Gastroesophageal sphincter (tissue), 4 donors: ENCODE measurements around the gene TAF4. TPM values are rescaled to one million over a fixed set of nuclear protein-coding genes. Genes with fewer than 3 reads are reported as not detected.

Source experiments
- ATAC-seq: fragments of 150-250 bp; one replicate; pipeline ENCODE4 v1.9.1; 2016; ENCODE audit warnings: mild to moderate bottlenecking, moderate library complexity
- H3K27ac ChIP-seq, 4 donors: fragments of 200-600 bp; sonication (generic) in 3 of 4; 1 replicate in 3 of 4; 2 replicates in 1 of 4; pipeline ENCODE4 v1.5.1; 2016 to 2019
- H3K27me3 ChIP-seq: fragments of 200-600 bp; sonication (generic); one replicate; pipeline ENCODE4 v1.5.1; 2019
- H3K36me3 ChIP-seq, 2 donors: fragments of 200-600 bp; sonication (generic); one replicate each; pipeline ENCODE4 v1.5.1; 2019; ENCODE audit warnings: control low read depth in 1 of 2
- H3K4me1 ChIP-seq, 3 donors: fragments of 200-600 bp; sonication (generic); 1 replicate in 2 of 3; 2 replicates in 1 of 3; pipeline ENCODE4 v1.5.1; 2016 to 2019; ENCODE audit warnings: control low read depth in 2 of 3
- H3K4me3 ChIP-seq, 2 donors: fragments of 200-600 bp; sonication (generic); one replicate each; pipeline ENCODE4 v1.5.1; 2019; ENCODE audit warnings: mild to moderate bottlenecking in 1 of 2, moderate library complexity in 1 of 2
- H3K9me3 ChIP-seq, 3 donors: fragments of 200-600 bp; sonication (generic); one replicate each; pipeline ENCODE4 v1.5.1; 2017 to 2019; ENCODE audit warnings: control low read depth in 2 of 3
- EP300 ChIP-seq: sonication (generic); formaldehyde crosslinking; IDR thresholded peaks from one replicate; pipeline ENCODE4 v1.6.1; 2017; ENCODE audit warnings: antibody characterized with exemption, mild to moderate bottlenecking
- POLR2A ChIP-seq, 2 donors: fragments of 450-650 bp; IDR thresholded peaks; one replicate each; pipeline ENCODE4 v1.6.1; 2017; ENCODE audit warnings: antibody characterized with exemption in 2 of 2, mild to moderate bottlenecking in 2 of 2, moderate library complexity in 1 of 2
- POLR2AphosphoS5 ChIP-seq: sonication (generic); formaldehyde crosslinking; IDR thresholded peaks from one replicate; pipeline ENCODE4 v1.6.1; 2017; ENCODE audit warnings: antibody characterized with exemption
- WGBS, 2 donors: methylation state at CpG; one replicate each; pipeline ENCODE4 v1.1.5; 2018; ENCODE audit warnings: low coverage in 1 of 2; 5-methylcytosine and 5-hydroxymethylcytosine counted together
- total RNA-seq, 4 donors: library from RNA; depleted of rRNA; stranded (reverse); fragments of >200 nt; gene quantifications; one replicate each; pipeline ENCODE4 v1.1.0, GENCODE V29; 2016
- TF ChIP-seq, protein P1 (sequence below), 4 experiments: fragments of 200-600 bp in 2 of 4; fragments of 450-650 bp in 2 of 4; sonication (generic) in 1 of 4; IDR thresholded peaks; one replicate each; pipeline ENCODE4 v1.5.1; 2017 to 2019; ENCODE audit warnings: antibody characterized with exemption in 4 of 4, mild to moderate bottlenecking in 2 of 4, moderate library complexity in 2 of 4

Gene TAF4
- total RNA-seq, 4 donors from 2014 or later: 7.6 to 19.9 (median 15.5) TPM

DNA sequence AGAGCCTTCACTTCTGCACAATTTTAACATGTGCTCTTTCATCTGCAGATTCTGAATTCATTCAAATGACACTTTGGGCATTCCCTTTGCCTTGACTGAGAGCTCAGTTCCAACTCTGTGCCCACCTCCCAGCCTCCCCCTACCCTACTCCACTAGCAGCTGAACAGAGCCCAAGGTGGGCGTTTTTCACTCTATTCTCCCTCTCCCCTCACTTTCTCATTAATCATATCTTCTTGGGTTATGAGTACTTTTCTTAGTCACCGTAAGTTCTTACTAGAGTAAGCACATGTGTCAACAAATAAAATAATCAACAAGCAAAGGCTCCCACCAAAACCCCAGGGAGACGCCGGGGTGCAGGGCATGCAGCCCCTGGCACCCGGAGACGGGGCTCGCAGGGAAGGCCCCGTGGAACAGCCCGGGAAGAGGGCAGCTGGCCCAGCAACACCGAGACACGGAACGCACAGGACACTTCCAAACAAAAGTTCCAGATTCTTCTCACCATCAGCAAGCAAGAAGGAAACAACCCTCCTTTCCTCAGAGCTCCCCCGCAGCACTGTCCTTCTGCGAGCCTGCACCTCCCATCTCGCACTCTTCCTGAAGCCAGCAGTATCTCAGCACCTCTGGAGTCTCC is 34.1 kb downstream of the TAF4 start:
- 87 to 94% methylated on average over 11 to 15 of the region's 15 CpGs for WGBS, 2 donors
- TF ChIP-seq POLR2A (IDR thresholded peaks at IDR 0.05) (no peak), EP300 (no peak)
- Histone ChIP-seq H3K36me3 (no peaks in the 10 kb centered on the region), H3K27me3 (no peaks in the 10 kb centered on the region), H3K4me3 (no peak overlapping the region), H3K27ac (no peak overlapping the region), H3K9me3 (no peaks in the 10 kb centered on the region), H3K4me1 (peaks cover 0 to 38% (median 12%) of the 10 kb centered on the region in 3 donors)
- no peak for ATAC-seq

DNA sequence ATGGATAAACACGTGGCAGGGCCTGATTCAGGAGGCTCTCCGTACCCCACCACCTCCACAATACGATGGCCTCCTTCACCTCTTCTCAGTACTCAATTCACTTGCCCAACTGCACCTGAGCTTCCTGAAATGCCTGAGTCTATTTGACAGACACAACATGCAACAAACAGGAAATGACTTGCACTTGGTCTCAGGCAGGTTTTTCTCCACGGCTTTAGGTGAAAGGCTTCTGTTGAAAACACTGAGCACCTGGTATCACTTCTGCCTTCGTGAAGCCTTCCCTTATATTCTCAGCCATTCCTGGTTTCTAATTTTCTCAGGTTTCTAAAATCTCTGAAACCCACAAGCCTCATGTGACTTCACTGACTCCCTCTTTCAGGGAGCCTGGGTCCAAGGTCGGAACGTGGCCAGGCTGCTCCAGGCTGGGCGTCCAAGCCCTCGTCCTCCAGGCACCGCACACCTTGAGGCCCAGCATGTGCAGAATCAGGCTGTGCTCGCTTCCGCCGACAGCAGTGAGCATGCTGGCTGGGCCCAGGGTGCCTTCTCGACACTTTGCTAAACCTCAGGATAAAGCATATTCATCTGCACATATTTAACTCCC is 34.7 kb downstream of the TAF4 start:
- 78 to 83% methylated on average over 3 to 10 of the region's 14 CpGs for WGBS, 2 donors
- Histone ChIP-seq H3K27me3 (no peaks in the 10 kb centered on the region), H3K27ac (no peak overlapping the region), H3K4me1 (peaks cover 0 to 44% (median 19%) of the 10 kb centered on the region in 3 donors), H3K9me3 (no peaks in the 10 kb centered on the region), H3K36me3 (no peaks in the 10 kb centered on the region), H3K4me3 (no peak overlapping the region)
- no peak for TF ChIP-seq EP300
- TF ChIP-seq, protein P1, sequence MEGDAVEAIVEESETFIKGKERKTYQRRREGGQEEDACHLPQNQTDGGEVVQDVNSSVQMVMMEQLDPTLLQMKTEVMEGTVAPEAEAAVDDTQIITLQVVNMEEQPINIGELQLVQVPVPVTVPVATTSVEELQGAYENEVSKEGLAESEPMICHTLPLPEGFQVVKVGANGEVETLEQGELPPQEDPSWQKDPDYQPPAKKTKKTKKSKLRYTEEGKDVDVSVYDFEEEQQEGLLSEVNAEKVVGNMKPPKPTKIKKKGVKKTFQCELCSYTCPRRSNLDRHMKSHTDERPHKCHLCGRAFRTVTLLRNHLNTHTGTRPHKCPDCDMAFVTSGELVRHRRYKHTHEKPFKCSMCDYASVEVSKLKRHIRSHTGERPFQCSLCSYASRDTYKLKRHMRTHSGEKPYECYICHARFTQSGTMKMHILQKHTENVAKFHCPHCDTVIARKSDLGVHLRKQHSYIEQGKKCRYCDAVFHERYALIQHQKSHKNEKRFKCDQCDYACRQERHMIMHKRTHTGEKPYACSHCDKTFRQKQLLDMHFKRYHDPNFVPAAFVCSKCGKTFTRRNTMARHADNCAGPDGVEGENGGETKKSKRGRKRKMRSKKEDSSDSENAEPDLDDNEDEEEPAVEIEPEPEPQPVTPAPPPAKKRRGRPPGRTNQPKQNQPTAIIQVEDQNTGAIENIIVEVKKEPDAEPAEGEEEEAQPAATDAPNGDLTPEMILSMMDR (IDR thresholded peaks at IDR 0.05): no peak
- ATAC-seq: no peak

- H3K27ac ChIP-seq: no peak overlapping the region
- 67 to 97% methylated on average over 7 to 9 of the region's 9 CpGs for WGBS, 2 donors
- peaks cover 0 to 50% (median 24%) of the 10 kb centered on the region in 3 donors for H3K4me1 ChIP-seq
- TF ChIP-seq, protein P1 (IDR thresholded peaks at IDR 0.05): no peak
- no peak for TF ChIP-seq POLR2AphosphoS5
- no peak for TF ChIP-seq POLR2A (IDR thresholded peaks at IDR 0.05)
- TF ChIP-seq EP300: no peak
- no peaks in the 10 kb centered on the region for H3K9me3 ChIP-seq
- H3K36me3 ChIP-seq: no peaks in the 10 kb centered on the region
- H3K27me3 ChIP-seq: no peaks in the 10 kb centered on the region
- no peak for ATAC-seq
- H3K4me3 ChIP-seq: no peak overlapping the region
These were observed 35.3 kb downstream of the TAF4 start for GRCh38 chr20:62030357-62030756.

DNA sequence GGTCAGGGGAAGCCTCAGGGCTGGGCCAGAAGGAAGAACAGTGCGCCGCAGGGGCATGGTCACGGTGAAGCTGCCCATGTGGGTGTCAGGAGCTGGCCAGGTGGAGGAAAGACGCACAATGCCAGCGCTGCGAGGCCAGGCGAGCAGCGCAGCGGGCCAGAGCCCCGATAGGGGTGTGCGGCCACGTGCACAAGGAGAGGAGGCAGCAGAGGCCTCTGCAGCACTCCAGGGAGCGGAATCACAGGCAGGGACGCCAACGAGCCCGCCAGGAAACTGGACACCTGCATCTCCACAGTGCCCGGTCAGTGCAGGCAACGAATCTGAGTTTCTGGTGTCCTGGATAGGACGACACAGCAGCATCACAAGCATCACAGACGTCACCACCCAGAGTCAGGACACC is 35.7 kb downstream of the TAF4 start:
- H3K27me3 ChIP-seq: no peaks in the 10 kb centered on the region
- no peaks in the 10 kb centered on the region for H3K36me3 ChIP-seq
- no peak overlapping the region for H3K27ac ChIP-seq
- H3K9me3 ChIP-seq: no peaks in the 10 kb centered on the region
- peaks cover 0 to 54% (median 26%) of the 10 kb centered on the region in 3 donors for H3K4me1 ChIP-seq
- TF ChIP-seq POLR2A (IDR thresholded peaks at IDR 0.05) (no peak), EP300 (no peak), POLR2AphosphoS5 (no peak)
- TF ChIP-seq, protein P1 (IDR thresholded peaks at IDR 0.05): no peak
- WGBS, 2 donors: 89% methylated on average over 7 to 13 of the region's 20 CpGs
- ATAC-seq: no peak
- H3K4me3 ChIP-seq: no peak overlapping the region

DNA sequence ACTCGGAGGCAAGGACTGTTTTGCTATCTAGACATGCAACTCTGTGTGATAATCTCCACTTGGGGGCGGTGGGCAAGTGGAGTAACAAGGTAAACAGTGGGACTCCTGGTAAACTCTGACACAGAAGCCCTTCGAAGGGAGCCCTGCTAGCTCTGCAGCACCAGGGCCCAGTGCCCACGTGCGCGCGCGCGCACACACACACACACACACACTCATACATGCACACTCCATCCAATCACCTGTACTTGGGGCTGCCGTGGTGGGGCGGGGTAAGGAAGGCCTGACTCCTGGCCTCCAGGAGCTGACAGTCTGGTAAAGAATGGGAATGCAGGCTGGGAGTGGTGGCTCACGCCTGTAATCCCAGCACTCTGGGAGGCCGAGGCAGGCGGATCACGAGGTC is 36.4 kb downstream of the TAF4 start:
- H3K27ac ChIP-seq: no peak overlapping the region
- WGBS, 2 donors: 81% methylated on average over 2 of the region's 15 CpGs; no CpG with 5 or more reads in 1 of the 2 donors
- no peaks in the 10 kb centered on the region for H3K36me3 ChIP-seq
- H3K4me1 ChIP-seq: peaks cover 0 to 58% (median 26%) of the 10 kb centered on the region in 3 donors
- no peak overlapping the region for H3K4me3 ChIP-seq
- no peaks in the 10 kb centered on the region for H3K27me3 ChIP-seq
- no peak for ATAC-seq
- H3K9me3 ChIP-seq: no peaks in the 10 kb centered on the region
- TF ChIP-seq, protein P1 (IDR thresholded peaks at IDR 0.05): no peak
- no peak for TF ChIP-seq EP300
- TF ChIP-seq POLR2AphosphoS5: no peak
- no peak for TF ChIP-seq POLR2A (IDR thresholded peaks at IDR 0.05)
